ENCODE data around the gene DDAH1. TPM values are rescaled to one million over a fixed set of nuclear protein-coding genes. Genes with fewer than 3 reads are reported as not detected.
"Not testable (repeated sequence)": the region's sequence is repeated elsewhere in the genome, so short reads cannot be mapped to it uniquely, and the experiment has no call there.

The DDAH1 gene
- polyA plus RNA-seq (2013, experiment 1 of 2; ENCODE audit: insufficient read length), result 130 TPM
- polyA plus RNA-seq (2013, experiment 2 of 2; ENCODE audit: insufficient read length), result 145 TPM

GRCh38 chr1:85465099-85465785 is at the start of gene DDAH1:
Gene DDAH1 (minus strand): TSS chr1:85465159. CDS start chr1:85465045, 114 bp downstream.
- DNase-seq, result peak; percentile 54

- DNase-seq, result not testable (repeated sequence)
Observed at GRCh38 chr1:85513998-85514397, 49.0 kb upstream of the DDAH1 start.

GRCh38 chr1:85504417-85504816 is 39.5 kb upstream of the DDAH1 start:
- DNase-seq, result peak; percentile 78

GRCh38 chr1:85502625-85503083 is 37.7 kb upstream of the DDAH1 start:
- DNase-seq, result peak; percentile 54

GRCh38 chr1:85502171-85502570 is 37.2 kb upstream of the DDAH1 start:
- DNase-seq, result no peak

- DNase-seq, result no peak
Observed at GRCh38 chr1:85501355-85501898, 36.5 kb upstream of the DDAH1 start.

GRCh38 chr1:85496941-85497582 is 32.1 kb upstream of the DDAH1 start:
- DNase-seq, result peak; percentile 57

- peak; percentile 63 for DNase-seq
Observed at GRCh38 chr1:85495556-85495955, 30.6 kb upstream of the DDAH1 start.

- DNase-seq, result peak; percentile 29
Observed at GRCh38 chr1:85494904-85495266, 29.9 kb upstream of the DDAH1 start.

- DNase-seq, result no peak
Observed at GRCh38 chr1:85494074-85494903, 29.3 kb upstream of the DDAH1 start.

GRCh38 chr1:85490270-85490985 is 25.5 kb upstream of the DDAH1 start:
- DNase-seq, result no peak

GRCh38 chr1:85488126-85488525 is 23.2 kb upstream of the DDAH1 start:
- no peak for DNase-seq

- DNase-seq, result no peak
Observed at GRCh38 chr1:85485516-85485915, 20.6 kb upstream of the DDAH1 start.

GRCh38 chr1:85484716-85485115 is 19.8 kb upstream of the DDAH1 start:
- no peak for DNase-seq

GRCh38 chr1:85484264-85484663 is 19.3 kb upstream of the DDAH1 start:
- DNase-seq, result peak; percentile 46

GRCh38 chr1:85481688-85482087 is 16.7 kb upstream of the DDAH1 start:
- no peak for DNase-seq

- no peak for DNase-seq
Observed at GRCh38 chr1:85480566-85480965, 15.6 kb upstream of the DDAH1 start.

- DNase-seq, result peak; percentile 17
Observed at GRCh38 chr1:85479491-85479890, 14.5 kb upstream of the DDAH1 start.

- DNase-seq, result no peak
Observed at GRCh38 chr1:85478366-85478765, 13.4 kb upstream of the DDAH1 start.

GRCh38 chr1:85475055-85475454 is 10.1 kb upstream of the DDAH1 start:
- no peak for DNase-seq

- peak; percentile 61 for DNase-seq
Observed at GRCh38 chr1:85473390-85473789, 8.4 kb upstream of the DDAH1 start.

- no peak for DNase-seq
Observed at GRCh38 chr1:85471558-85471957, 6.6 kb upstream of the DDAH1 start.

All from fibroblast of skin of scalp (primary cell).